MM.1S (cell line): Measurements from ENCODE around the gene WDR3.

Experiments
- DNase-seq: peaks from one replicate; pipeline ENCODE4 v3.0.0-alpha.2; 2015
- H2AFZ ChIP-seq: fragments of 300-600 bp; sonication (generic); 2 replicates; pipeline ENCODE4 v1.6.0; 2016; ENCODE audit warnings: antibody characterized with exemption, low read length
- H3F3A ChIP-seq: fragments of 300-600 bp; sonication (generic); 2 replicates; pipeline ENCODE4 v1.6.1; 2016; ENCODE audit warnings: mild to moderate bottlenecking, antibody characterized with exemption, low read length, moderate library complexity, mixed read lengths; ENCODE audit not compliant: insufficient read depth
- H3K27ac ChIP-seq: fragments of 300-600 bp; sonication (generic); 2 replicates; pipeline ENCODE4 v1.5.1; 2016; ENCODE audit warnings: mild to moderate bottlenecking, low read length
- H3K27me3 ChIP-seq: fragments of 300-600 bp; sonication (generic); replicated peaks from 2 replicates; pipeline ENCODE4 v1.6.0; 2016; ENCODE audit warnings: low read length; ENCODE audit not compliant: insufficient read depth
- H3K36me3 ChIP-seq: fragments of 300-600 bp; sonication (generic); replicated peaks from 2 replicates; pipeline ENCODE4 v1.6.1; 2016; ENCODE audit warnings: mild to moderate bottlenecking, low read length, mixed read lengths; ENCODE audit not compliant: insufficient read depth
- H3K4me1 ChIP-seq: fragments of 300-600 bp; sonication (generic); 2 replicates; pipeline ENCODE4 v1.6.1; 2016; ENCODE audit warnings: low read length, mixed read lengths
- H3K4me2 ChIP-seq: fragments of 300-600 bp; sonication (generic); 2 replicates; pipeline ENCODE4 v1.6.0; 2016; ENCODE audit warnings: low read depth, low read length
- H3K4me3 ChIP-seq: fragments of 300-600 bp; sonication (generic); 2 replicates; pipeline ENCODE4 v1.5.1; 2016; ENCODE audit warnings: low read length, mixed read lengths
- H3K79me2 ChIP-seq: fragments of 300-600 bp; sonication (generic); 2 replicates; pipeline ENCODE4 v1.6.1; 2016; ENCODE audit warnings: mixed run types, low read length, mixed read lengths
- H3K9ac ChIP-seq: fragments of 300-600 bp; sonication (generic); 2 replicates; pipeline ENCODE4 v1.6.1; 2016; ENCODE audit warnings: low read length, mixed read lengths
- H3K9me2 ChIP-seq: fragments of 300-600 bp; sonication (generic); replicated peaks from 2 replicates; pipeline ENCODE4 v1.6.1; 2016; ENCODE audit warnings: mild to moderate bottlenecking, low read length, mixed read lengths; ENCODE audit not compliant: insufficient read depth
- H3K9me3 ChIP-seq: fragments of 300-600 bp; sonication (generic); replicated peaks from 2 replicates; pipeline ENCODE4 v1.6.1; 2016; ENCODE audit warnings: mild to moderate bottlenecking, low read length, mixed read lengths; ENCODE audit not compliant: insufficient read depth
- H4K20me1 ChIP-seq: fragments of 300-600 bp; sonication (generic); 2 replicates; pipeline ENCODE4 v1.6.1; 2016; ENCODE audit warnings: mild to moderate bottlenecking, low read length, moderate library complexity, mixed read lengths; ENCODE audit not compliant: insufficient read depth
- EZH2 ChIP-seq: fragments of 300-600 bp; sonication (generic); optimal IDR thresholded peaks from 2 replicates; pipeline ENCODE3; 2017; ENCODE audit warnings: low read depth, mild to moderate bottlenecking, antibody characterized with exemption, low read length, mixed read lengths
- EZH2phosphoT487 ChIP-seq: fragments of 300-600 bp; sonication (generic); IDR thresholded peaks from 2 replicates; pipeline ENCODE4 v1.6.1; 2018; ENCODE audit warnings: antibody characterized with exemption, low read length
- TF ChIP-seq, protein P1 (sequence below): fragments of 300-600 bp; sonication (generic); IDR thresholded peaks from 2 replicates; pipeline ENCODE4 v1.5.1; 2016; ENCODE audit warnings: antibody characterized with exemption, low read length, mixed read lengths

Gene WDR3

DNA sequence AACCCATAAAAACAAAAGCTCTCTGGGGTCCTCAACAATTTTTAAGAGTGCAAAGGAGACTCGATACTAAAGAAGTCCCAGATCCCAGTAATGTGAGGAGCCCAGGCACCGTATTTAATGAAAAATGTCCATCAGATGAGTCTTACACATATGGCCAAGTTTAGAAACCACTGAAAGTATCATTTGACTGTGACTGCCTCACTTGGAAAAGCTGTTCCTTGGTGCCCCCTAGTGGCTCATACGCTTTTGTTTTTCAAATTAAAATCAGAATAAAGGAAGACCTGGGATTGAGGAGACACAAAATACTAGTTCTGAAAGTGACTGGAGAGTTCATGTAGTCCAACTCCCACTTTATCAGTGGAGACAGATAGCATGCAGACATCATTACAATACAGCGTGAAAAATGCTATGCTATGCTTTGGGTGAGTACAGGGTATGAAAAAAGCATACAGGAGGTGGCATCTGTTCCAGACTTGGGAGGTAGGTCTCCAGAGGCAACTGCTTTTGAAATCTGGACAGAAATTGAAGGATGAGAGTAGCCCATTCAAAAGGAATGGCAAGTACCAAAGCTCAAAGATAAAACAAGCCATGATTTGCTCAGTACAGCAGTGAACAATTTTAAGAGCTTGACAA is 33.9 kb upstream of the WDR3 start:
- no peaks in the 10 kb centered on the region for H3K27me3 ChIP-seq
- H3K79me2 ChIP-seq = peaks cover 5% of the 10 kb centered on the region
- peak; percentile 74 for DNase-seq
- H3F3A ChIP-seq = no peaks in the 10 kb centered on the region; the same call in 1 of the 2 replicates
- TF ChIP-seq EZH2phosphoT487 (no peak), EZH2 (no peak)
- TF ChIP-seq, protein P1, sequence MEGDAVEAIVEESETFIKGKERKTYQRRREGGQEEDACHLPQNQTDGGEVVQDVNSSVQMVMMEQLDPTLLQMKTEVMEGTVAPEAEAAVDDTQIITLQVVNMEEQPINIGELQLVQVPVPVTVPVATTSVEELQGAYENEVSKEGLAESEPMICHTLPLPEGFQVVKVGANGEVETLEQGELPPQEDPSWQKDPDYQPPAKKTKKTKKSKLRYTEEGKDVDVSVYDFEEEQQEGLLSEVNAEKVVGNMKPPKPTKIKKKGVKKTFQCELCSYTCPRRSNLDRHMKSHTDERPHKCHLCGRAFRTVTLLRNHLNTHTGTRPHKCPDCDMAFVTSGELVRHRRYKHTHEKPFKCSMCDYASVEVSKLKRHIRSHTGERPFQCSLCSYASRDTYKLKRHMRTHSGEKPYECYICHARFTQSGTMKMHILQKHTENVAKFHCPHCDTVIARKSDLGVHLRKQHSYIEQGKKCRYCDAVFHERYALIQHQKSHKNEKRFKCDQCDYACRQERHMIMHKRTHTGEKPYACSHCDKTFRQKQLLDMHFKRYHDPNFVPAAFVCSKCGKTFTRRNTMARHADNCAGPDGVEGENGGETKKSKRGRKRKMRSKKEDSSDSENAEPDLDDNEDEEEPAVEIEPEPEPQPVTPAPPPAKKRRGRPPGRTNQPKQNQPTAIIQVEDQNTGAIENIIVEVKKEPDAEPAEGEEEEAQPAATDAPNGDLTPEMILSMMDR = peak; percentile 53
- H3K27ac ChIP-seq = no peak overlapping the region
- H3K9me2 ChIP-seq = no peaks in the 10 kb centered on the region
- no peak overlapping the region for H3K4me2 ChIP-seq
- no peak overlapping the region for H3K4me3 ChIP-seq
- H3K9me3 ChIP-seq = no peaks in the 10 kb centered on the region
- H3K36me3 ChIP-seq = no peaks in the 10 kb centered on the region
- no peaks in the 10 kb centered on the region for H3K4me1 ChIP-seq
- H3K9ac ChIP-seq = no peak overlapping the region
- H4K20me1 ChIP-seq = no peaks in the 10 kb centered on the region
- no peak overlapping the region for H2AFZ ChIP-seq

DNA sequence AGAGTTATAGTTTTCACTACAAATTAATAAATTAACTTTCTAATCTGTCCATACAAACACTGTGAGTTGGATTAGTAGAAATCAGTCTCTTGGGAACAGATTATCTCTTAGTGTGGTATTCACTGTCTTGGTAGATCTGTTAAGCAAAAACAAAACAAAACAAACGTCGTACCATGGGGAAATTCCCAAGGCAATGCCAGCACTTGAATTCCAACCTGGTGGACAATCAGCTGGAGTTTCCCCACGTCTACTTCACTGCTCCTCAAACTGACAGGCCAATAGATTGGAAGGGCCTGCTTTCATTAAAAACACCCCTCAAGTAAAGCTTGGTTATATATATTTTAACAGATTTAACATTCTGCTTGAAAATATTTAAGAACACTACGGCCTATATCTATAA is 32.0 kb upstream of the WDR3 start:
- no peaks in the 10 kb centered on the region; the same call in 1 of the 2 replicates for H3F3A ChIP-seq
- no peak for DNase-seq
- H3K4me2 ChIP-seq = no peak overlapping the region
- no peaks in the 10 kb centered on the region for H3K36me3 ChIP-seq
- H4K20me1 ChIP-seq = no peaks in the 10 kb centered on the region
- H3K9me3 ChIP-seq = no peaks in the 10 kb centered on the region
- no peaks in the 10 kb centered on the region for H3K4me1 ChIP-seq
- H3K4me3 ChIP-seq = no peak overlapping the region
- H3K79me2 ChIP-seq = peaks cover 5% of the 10 kb centered on the region
- no peak overlapping the region for H3K9ac ChIP-seq
- H3K9me2 ChIP-seq = no peaks in the 10 kb centered on the region
- TF ChIP-seq, protein P1 = no peak
- TF ChIP-seq EZH2 (no peak), EZH2phosphoT487 (no peak)
- H3K27me3 ChIP-seq = no peaks in the 10 kb centered on the region
- H2AFZ ChIP-seq = no peak overlapping the region
- H3K27ac ChIP-seq = no peak overlapping the region

- Histone ChIP-seq H3K36me3 (no peaks in the 10 kb centered on the region), H2AFZ (no peak overlapping the region), H3K4me1 (no peaks in the 10 kb centered on the region), H3K9me3 (no peaks in the 10 kb centered on the region), H4K20me1 (no peaks in the 10 kb centered on the region), H3K9me2 (no peaks in the 10 kb centered on the region), H3K27ac (no peak overlapping the region), H3K4me3 (no peak overlapping the region), H3K4me2 (no peak overlapping the region), H3K9ac (no peak overlapping the region), H3F3A (no peaks in the 10 kb centered on the region; the same call in 1 of the 2 replicates), H3K27me3 (no peaks in the 10 kb centered on the region), H3K79me2 (peaks cover 5% of the 10 kb centered on the region)
- TF ChIP-seq, protein P1 = no peak
- TF ChIP-seq EZH2 (no peak), EZH2phosphoT487 (no peak)
- DNase-seq = no peak
Observed at GRCh38 chr1:117899801-117900200, 29.7 kb upstream of the WDR3 start.
